CD4-positive, alpha-beta T cell treated with Interleukin-21 for 1 hour (primary cell): Measurements from ENCODE around the gene PLEKHJ1.

Experiments used
- DNase-seq: peaks from one replicate; pipeline ENCODE4 v3.0.0-alpha.2; 2020

Gene PLEKHJ1

DNA sequence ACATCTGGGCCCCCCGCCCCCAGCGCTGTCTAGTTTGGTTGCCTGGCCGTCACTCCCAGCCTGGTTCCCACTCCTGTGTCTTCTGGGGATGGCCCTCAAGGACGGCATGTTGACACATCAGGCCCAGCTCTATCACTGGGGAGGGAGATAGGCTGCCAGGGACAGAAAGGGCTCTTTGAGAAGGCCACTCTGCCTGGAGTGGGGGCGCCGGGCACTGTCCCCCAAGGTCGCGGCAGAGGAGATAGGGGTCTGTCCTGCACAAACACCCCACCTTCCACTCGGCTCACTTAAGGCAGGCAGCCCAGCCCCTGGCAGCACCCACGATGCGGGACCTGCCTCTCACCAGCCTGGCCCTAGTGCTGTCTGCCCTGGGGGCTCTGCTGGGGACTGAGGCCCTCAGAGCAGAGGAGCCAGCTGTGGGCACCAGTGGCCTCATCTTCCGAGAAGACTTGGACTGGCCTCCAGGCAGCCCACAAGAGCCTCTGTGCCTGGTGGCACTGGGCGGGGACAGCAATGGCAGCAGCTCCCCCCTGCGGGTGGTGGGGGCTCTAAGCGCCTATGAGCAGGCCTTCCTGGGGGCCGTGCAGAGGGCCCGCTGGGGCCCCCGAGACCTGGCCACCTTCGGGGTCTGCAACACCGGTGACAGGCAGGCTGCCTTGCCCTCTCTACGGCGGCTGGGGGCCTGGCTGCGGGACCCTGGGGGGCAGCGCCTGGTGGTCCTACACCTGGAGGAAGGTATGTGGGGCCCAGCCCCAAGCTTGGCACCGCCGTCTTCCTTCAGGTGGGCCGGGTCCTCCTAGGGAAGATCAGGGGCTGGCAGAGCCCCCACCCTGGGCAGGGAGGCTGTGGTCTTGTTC lies 13.1 kb upstream of the PLEKHJ1 start, which contains the start of gene AMH:
TSS of gene AMH (plus strand) at position 314 of the 857 bp plus-strand sequence. CDS start at position 324, 10 bp downstream.
- DNase-seq = no peak

DNA sequence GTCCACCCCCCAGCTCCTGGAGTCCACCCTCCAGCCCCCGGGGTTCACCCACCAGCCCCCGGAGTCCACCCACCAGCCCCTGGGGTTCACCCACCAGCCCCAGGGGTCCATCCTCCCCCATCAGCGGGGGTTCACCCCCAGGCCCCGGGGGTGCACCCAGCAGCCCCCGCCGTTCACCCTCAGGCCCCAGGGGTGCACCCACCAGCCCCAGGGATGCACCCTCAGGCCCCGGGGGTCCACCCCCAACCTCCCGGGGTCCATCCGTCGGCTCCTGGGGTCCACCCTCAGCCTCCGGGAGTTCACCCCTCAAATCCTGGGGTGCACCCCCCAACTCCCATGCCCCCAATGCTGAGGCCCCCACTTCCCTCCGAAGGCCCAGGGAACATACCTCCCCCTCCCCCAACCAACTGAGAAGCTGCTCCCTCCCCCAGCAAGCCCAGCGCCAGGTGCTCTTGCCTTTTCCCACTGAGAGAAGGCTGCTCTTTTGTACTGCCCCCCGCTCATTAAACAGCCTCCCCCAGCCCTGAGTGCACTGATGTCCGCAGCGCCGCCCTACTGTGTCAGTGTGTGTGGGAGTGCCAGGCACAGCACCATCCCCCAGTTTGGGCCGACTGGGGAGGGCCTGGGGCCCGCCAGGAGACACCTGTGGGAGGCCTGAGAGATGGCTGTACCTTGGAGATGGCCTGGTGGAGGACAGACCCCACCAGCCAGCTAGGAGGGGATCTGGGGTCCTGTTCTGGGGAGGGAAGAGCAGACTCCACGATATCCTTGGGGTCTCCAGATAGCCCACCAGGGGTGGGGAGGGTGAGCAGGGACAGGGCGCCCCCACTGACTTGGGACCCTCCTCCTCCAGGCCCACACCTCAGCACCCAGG lies 12.2 kb upstream of the PLEKHJ1 start:
- DNase-seq = no peak

DNA sequence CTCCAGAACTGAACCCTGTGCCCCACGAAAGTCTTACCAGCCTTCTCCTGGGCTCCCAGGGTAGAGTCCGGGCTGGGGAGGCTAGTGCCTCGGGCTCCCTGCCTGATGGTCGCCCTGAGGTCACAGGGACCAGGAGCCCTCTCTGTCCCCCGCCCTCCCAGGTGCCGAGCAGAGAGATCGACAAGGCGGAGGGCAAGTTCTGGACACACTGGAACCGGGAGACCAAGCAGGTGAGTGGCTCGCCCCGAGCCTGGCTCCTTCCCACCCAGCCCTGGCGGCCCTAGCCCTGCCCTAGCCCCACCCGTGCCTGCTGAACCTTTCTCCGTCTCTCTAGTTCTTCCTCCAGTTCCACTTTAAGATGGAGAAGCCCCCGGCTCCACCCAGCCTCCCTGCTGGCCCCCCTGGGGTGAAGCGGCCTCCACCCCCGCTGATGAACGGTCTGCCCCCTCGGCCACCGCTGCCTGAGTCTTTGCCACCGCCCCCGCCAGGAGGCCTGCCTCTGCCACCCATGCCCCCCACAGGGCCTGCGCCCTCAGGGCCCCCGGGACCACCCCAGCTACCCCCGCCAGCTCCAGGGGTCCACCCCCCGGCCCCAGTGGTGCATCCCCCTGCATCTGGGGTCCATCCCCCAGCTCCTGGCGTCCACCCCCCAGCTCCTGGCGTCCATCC lies 11.4 kb upstream of the PLEKHJ1 start:
- no peak for DNase-seq

- no peak for DNase-seq
Measured at GRCh38 chr19:2246801-2247361, 10.8 kb upstream of the PLEKHJ1 start.

- DNase-seq = no peak
Measured at GRCh38 chr19:2246014-2246620, 10.0 kb upstream of the PLEKHJ1 start.

GRCh38 chr19:2245273-2245672 lies 9.1 kb upstream of the PLEKHJ1 start:
- DNase-seq = no peak

DNA sequence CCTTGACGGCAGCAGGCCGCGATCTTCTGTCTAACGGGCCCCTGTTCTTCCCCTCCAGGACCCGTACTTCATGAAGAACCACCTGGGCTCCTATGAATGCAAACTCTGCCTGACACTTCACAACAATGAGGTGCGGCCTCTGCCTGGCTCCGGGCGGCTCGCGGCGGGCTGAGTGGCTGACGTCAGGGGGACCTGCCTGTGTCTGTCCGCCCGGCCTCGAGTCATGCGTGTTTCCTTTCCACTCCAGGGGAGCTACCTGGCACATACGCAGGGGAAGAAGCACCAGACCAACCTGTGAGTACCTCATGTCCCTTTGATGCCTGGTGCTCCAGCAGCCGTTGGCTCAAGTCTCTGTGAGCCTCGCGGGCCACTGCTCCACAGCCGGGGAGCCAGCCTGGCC lies 8.4 kb upstream of the PLEKHJ1 start:
- DNase-seq = no peak

DNA sequence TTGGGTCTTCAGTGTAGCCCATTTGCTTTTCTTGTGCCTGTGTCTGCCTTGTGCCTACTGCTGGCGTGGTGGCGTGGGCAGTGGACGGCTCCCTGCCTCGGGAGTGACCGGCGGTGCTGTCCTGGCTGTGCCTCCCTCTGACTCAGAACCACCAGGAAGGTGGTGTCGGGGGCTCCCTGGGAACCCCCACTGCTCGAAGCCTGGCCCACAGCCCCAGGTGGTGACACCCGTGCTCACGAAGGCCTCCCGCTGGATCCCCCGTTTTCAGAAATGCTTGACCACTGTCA lies 7.9 kb upstream of the PLEKHJ1 start:
- DNase-seq = no peak

DNA sequence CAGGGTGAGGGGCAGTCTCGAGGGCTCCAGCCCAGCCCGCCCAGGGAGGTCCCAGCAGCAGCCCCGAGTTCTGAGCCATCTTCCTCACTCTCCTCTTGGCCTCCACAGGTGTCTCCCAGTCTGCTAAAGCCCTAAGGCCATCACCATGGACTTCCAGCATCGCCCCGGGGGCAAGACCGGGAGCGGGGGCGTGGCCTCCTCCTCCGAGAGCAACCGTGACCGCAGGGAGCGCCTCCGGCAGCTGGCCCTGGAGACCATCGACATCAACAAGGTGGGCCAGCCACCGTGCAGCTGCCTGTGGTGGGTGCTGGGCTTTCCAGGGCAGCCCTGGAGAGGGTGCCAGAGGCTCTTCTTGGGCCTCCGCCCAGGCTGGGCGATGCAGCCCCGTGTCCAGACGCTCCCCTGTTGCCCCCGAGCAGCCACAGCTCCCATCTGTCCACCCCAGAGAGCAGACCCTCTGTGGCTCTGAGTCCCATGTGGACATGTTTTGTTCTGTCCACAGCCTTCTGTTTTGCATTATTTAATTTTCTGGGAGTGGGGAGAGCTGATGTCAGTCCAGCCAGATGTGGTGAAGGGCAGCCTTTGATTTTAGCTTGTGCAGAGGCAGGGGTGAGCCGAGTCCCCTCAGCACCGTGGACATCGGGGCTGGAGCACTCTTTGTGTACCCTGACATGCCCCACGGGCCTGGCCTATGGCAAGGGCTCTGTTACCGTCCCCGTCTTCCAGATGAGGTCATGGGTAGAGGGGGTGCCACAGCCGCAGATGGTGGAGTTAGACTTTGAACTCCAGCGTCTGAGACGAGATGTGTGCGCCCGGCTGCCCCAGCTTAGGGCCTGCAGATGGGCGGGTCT lies 7.4 kb upstream of the PLEKHJ1 start:
- no peak for DNase-seq

DNA sequence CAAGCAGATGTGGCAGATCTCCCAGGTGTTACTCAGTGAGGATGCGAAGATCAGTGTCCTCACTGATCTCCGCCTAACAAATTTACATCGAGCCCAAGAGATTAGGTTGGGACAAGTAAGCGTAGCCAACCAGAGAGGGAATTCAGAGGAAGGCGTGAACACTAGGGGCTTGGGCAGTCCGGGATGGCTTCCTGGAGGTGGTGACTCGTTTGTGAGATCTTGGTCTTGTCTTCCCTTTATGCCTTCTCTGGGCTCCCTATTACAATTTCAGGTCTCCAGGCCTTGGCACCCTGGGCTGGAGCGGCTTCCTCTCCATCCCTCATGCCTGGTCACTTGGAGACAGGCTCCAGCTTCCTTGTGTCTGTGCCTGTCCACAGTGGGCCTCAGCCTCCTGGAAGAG lies 6.7 kb upstream of the PLEKHJ1 start:
- no peak for DNase-seq

DNA sequence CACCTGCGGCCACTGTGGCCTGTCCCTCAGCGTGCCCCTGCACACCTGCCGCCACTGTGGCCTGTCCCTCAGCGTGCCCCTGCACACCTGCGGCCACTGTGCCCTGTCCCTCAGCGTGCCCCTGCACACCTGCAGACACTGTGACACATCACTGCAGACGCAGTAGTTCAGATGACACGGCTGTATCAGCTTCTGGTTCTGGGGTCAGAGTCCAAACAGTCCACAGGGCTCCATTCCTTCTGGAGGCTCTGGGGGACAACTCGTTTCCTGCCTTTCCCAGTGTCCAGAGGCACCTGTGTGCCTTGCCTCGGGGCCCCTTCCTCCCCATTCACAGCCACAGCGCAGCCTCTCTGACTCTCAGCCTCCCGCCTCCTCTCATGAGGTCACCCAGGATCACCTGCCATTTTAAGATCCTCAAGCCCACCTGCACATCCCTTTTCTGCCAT lies 6.0 kb upstream of the PLEKHJ1 start:
- DNase-seq = no peak

DNA sequence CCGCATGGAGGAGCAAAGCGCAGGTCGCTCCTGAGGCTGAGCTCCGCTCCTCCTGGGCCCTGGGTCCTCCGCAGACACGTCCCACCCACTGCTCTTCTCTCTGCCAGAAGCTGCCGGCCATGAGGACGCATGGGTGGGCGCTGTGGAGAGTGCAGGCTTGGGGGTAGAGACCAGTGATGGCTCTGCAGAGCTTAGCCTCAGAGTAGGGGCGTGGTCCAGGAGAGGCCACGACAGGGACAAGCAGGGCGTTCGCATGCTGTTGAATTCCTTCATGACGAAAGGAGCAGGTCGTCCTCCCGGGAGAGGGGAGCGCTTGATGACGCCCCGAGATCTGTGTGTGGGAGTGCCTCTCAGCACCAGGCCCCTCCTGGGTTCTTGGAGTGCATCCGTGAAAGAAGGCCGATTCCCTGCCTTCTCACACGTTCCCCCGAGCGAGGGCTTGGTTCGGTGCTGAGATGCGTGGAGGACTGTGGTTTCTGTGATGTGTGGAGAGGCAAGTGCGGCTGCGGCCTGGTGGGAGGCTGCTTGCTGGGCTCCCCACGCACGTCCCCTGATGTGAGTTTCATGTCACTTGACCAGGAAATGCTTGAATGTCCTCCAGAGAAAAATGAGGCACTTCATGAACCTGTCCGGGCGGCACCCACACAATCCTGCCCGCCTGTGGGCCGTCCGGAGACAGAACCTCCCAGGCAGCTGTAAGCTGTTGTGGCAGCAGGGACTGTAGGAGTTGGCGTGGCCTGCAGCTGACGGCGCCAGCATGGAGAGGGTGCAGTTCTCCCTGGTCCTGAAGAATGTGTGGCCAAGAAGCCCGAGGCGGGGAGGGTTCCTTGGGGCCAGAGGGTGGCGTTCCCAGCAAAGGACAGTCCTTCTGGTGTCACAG lies 5.0 kb upstream of the PLEKHJ1 start:
- no peak for DNase-seq

GRCh38 chr19:2239771-2240770 lies 3.9 kb upstream of the PLEKHJ1 start:
- peak; percentile 69 for DNase-seq

DNA sequence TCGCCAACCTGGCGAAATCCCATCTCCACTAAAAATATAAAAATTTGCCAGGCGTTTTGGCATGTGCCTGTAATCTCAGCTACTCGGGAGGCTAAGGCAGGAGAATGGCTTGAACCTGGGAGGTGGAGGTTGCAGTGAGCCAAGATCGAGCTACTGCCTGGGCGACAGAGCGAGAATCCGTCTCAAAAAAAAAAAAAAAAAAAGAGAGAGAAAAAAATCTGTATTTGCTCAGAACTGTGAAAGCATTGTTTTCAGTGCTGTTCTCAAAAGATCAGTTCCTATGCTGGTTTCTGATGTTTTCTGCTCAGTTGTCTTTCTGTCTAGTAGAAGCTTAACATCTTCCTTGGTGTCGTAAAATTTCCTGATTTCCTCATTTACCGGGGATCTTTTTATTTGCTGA lies 3.0 kb upstream of the PLEKHJ1 start:
- DNase-seq = no peak

DNA sequence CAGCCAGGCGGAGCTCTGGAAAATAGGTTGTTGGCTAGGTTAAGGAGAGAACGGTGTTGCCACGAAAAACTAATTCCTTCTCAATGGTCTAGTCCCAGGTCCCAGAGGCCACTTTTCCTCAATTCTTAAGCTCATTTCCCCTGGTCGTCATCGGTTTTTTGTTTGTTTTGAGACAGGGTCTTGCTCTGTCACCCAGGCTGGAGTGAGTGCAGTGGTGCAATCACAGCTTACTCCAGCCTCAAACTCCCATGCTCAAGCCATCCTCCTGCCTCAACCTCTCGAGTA lies 1.7 kb upstream of the PLEKHJ1 start:
- DNase-seq = no peak

DNA sequence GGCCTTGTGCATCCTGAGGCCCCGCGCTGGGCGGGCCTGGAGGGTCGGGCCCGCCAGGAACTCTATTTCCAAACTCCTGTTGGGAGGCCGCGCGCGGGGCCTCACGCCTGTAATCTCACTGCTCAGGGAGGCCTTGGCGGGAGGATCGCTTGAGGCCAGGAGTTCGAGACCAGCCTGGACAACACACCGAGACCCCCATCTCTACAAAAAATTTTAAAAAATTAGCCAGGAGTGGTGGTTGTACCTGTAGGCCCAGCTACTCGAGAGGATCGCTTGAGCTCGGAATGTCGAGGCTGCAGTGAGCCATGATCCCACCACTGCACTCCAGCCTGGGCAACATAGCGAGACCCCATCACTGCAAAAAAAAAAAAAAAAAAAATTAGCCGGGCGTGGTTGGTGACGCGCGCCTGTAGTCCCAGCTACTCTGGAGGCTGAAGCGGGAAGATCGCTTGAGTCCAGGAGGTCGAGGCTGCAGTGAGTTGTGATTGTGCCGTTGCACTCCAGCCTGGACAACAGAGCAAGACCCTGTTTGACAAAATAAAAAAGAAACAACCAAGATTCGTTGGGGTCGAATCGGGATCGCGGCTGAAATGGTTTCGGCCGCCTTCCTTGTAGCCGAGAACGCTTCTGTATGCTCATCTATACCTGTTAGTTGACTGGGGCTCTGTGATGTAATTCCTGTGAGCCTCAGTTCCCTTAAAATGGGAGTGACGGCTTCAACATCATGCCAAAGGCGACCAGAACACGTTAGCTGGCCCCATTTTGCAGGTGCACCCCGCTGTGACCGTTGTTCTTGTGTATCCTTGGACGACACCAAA lies 1.1 kb upstream of the PLEKHJ1 start:
- no peak for DNase-seq

GRCh38 chr19:2236064-2236313 lies 140 bp downstream of the PLEKHJ1 start:
- DNase-seq = no peak

GRCh38 chr19:2235381-2236063 lies 607 bp downstream of the PLEKHJ1 start:
- no peak for DNase-seq
